Epithelial cell of esophagus (primary cell): ENCODE results near the gene PEX3.

Experiments used
- DNase-seq: peaks from one replicate; pipeline ENCODE4 v3.0.0; 2010; ENCODE audit warnings: low read depth
- H3K4me3 ChIP-seq: 2 replicates; pipeline ENCODE4 v1.5.1; 2011; ENCODE audit warnings: mild to moderate bottlenecking, low read length, control low read depth
- CTCF ChIP-seq: IDR thresholded peaks from 2 replicates; pipeline ENCODE4 v1.5.1; 2011; ENCODE audit warnings: low read depth, mild to moderate bottlenecking, low read length, control low read depth, inconsistent platforms; ENCODE audit not compliant: insufficient read depth; ENCODE audit errors: missing control alignments

The PEX3 gene

GRCh38 chr6:143538374-143538773 lies 87.8 kb downstream of the PEX3 start:
- no peak for DNase-seq
- no peak overlapping the region for H3K4me3 ChIP-seq
- no peak for TF ChIP-seq CTCF

- H3K4me3 ChIP-seq = no peak overlapping the region
- no peak for TF ChIP-seq CTCF
- DNase-seq = no peak
Observed at GRCh38 chr6:143539106-143539505, 88.5 kb downstream of the PEX3 start.

GRCh38 chr6:143539734-143540133 lies 89.1 kb downstream of the PEX3 start:
- H3K4me3 ChIP-seq = no peak overlapping the region
- TF ChIP-seq CTCF = no peak
- no peak for DNase-seq

GRCh38 chr6:143540192-143540591 lies 89.6 kb downstream of the PEX3 start:
- TF ChIP-seq CTCF = no peak
- H3K4me3 ChIP-seq = no peak overlapping the region
- DNase-seq = no peak
